NCI-H2227 (cell line): Measurements from ENCODE around the gene TMEM92.

Source experiments
- DNase-seq: peaks from one replicate; lab custom pipeline; 2025; ENCODE audit not compliant: unreplicated experiment; lab: John Stamatoyannopoulos, UW

TMEM92 gene

GRCh38 chr17:50322271-50322670 is 48.0 kb downstream of the TMEM92 start:
- no peak for DNase-seq

- no peak for DNase-seq
These were observed 48.8 kb downstream of the TMEM92 start for GRCh38 chr17:50323060-50323459.

GRCh38 chr17:50325906-50326305 is 51.6 kb downstream of the TMEM92 start:
- DNase-seq = no peak

GRCh38 chr17:50326831-50327364 is 52.6 kb downstream of the TMEM92 start:
- no peak for DNase-seq

- DNase-seq = peak; percentile 20
These were observed 54.4 kb downstream of the TMEM92 start for GRCh38 chr17:50328363-50329325.

- no peak for DNase-seq
These were observed 55.5 kb downstream of the TMEM92 start for GRCh38 chr17:50329716-50330115.

GRCh38 chr17:50330151-50330775 is 56.0 kb downstream of the TMEM92 start:
- no peak for DNase-seq
